Neural cell (in vitro differentiated cells): ENCODE results near the gene TBX15. TPM values are rescaled to one million over a fixed set of nuclear protein-coding genes. Genes with fewer than 3 reads are reported as not detected.

Experiments used
- H2AFZ ChIP-seq: fragments of 200-600, 300-800 bp; sonication (generic), shearing (Covaris generic); 2 replicates; pipeline ENCODE4 v1.6.0; 2014; ENCODE audit warnings: low read depth, mild to moderate bottlenecking, antibody characterized with exemption, low read length, moderate library complexity
- H3F3A ChIP-seq: fragments of 200-600 bp; shearing (Covaris generic); 2 replicates; pipeline ENCODE4 v1.6.1; 2016; ENCODE audit warnings: mild to moderate bottlenecking, moderate library complexity, mixed read lengths, antibody characterized with exemption, low read length; ENCODE audit not compliant: insufficient read depth, poor library complexity, severe bottlenecking
- H3K27ac ChIP-seq: fragments of 200-600, 300-800 bp; sonication (generic), shearing (Covaris generic); 2 replicates; pipeline ENCODE4 v1.5.1; 2014; ENCODE audit warnings: mild to moderate bottlenecking, low read length, moderate library complexity
- H3K27me3 ChIP-seq: fragments of 300-800, 200-600 bp; sonication (generic), shearing (Covaris generic); 2 replicates; pipeline ENCODE4 v1.6.0; 2014; ENCODE audit warnings: mild to moderate bottlenecking, low read depth, low read length, moderate library complexity; ENCODE audit not compliant: insufficient read depth
- H3K36me3 ChIP-seq: fragments of 300-800, 200-600 bp; sonication (generic), shearing (Covaris generic); 2 replicates; pipeline ENCODE4 v1.5.1; 2014; ENCODE audit warnings: mild to moderate bottlenecking, antibody characterized with exemption, low read length, moderate library complexity; ENCODE audit not compliant: insufficient read depth
- H3K4me2 ChIP-seq: fragments of 300-800, 200-600 bp; sonication (generic), shearing (Covaris generic); 2 replicates; pipeline ENCODE4 v1.6.0; 2014; ENCODE audit warnings: mild to moderate bottlenecking, low read length
- H3K4me3 ChIP-seq: fragments of 300-800, 200-600 bp; sonication (generic), shearing (Covaris generic); 2 replicates; pipeline ENCODE4 v1.5.1; 2014; ENCODE audit warnings: mild to moderate bottlenecking, low read length, moderate library complexity
- H3K79me2 ChIP-seq: fragments of 200-600 bp; shearing (Covaris generic); replicated peaks from 2 replicates; pipeline ENCODE4 v1.6.0; 2014; ENCODE audit warnings: mild to moderate bottlenecking, low read length, moderate library complexity; ENCODE audit not compliant: insufficient read depth
- H3K9ac ChIP-seq: fragments of 300-800, 200-600 bp; sonication (generic), shearing (Covaris generic); 2 replicates; pipeline ENCODE4 v1.6.1; 2016; ENCODE audit warnings: mild to moderate bottlenecking, low read length, mixed read lengths
- H3K9me2 ChIP-seq: fragments of 200-600 bp; shearing (Covaris generic); 2 replicates; pipeline ENCODE4 v1.6.1; 2016; ENCODE audit warnings: mild to moderate bottlenecking, low read length, mixed read lengths; ENCODE audit not compliant: insufficient read depth
- H3K9me3 ChIP-seq: fragments of 200-600, 300-800 bp; sonication (generic), shearing (Covaris generic); 2 replicates; pipeline ENCODE4 v1.6.1; 2016; ENCODE audit warnings: mild to moderate bottlenecking, mixed run types, low read length, moderate library complexity, mixed read lengths
- H4K20me1 ChIP-seq: fragments of 200-600 bp; shearing (Covaris generic); 2 replicates; pipeline ENCODE4 v1.6.1; 2016; ENCODE audit warnings: mild to moderate bottlenecking, mixed run types; ENCODE audit not compliant: insufficient read depth
- EP300 ChIP-seq: fragments of 450-650 bp; conservative IDR thresholded peaks from 2 replicates; pipeline ENCODE4 v1.6.1; 2014; ENCODE audit warnings: antibody characterized with exemption, mild to moderate bottlenecking, moderate library complexity; ENCODE audit not compliant: poor library complexity, severe bottlenecking
- EZH2 ChIP-seq: fragments of 200-600, 300-800 bp; shearing (Covaris generic), sonication (generic); IDR thresholded peaks from 2 replicates; pipeline ENCODE4 v1.6.1; 2014; ENCODE audit warnings: antibody characterized with exemption, low read length, borderline replicate concordance, mild to moderate bottlenecking; ENCODE audit not compliant: insufficient read depth, poor library complexity, severe bottlenecking
- MXI1 ChIP-seq: fragments of 450-650 bp; conservative IDR thresholded peaks from 2 replicates; pipeline ENCODE4 v1.6.1; 2014; ENCODE audit warnings: antibody characterized with exemption, mild to moderate bottlenecking; ENCODE audit not compliant: poor library complexity, severe bottlenecking
- POLR2AphosphoS5 ChIP-seq: IDR thresholded peaks from 2 replicates; pipeline ENCODE4 v1.6.1; 2012
- RAD21 ChIP-seq: fragments of 450-650 bp; conservative IDR thresholded peaks from 2 replicates; pipeline ENCODE4 v1.6.1; 2014; ENCODE audit warnings: antibody characterized with exemption, mild to moderate bottlenecking, moderate library complexity
- SMC3 ChIP-seq: fragments of 450-650 bp; conservative IDR thresholded peaks from 2 replicates; pipeline ENCODE4 v1.6.1; 2014; ENCODE audit warnings: antibody characterized with exemption, mild to moderate bottlenecking, moderate library complexity; ENCODE audit not compliant: poor library complexity
- TAF1 ChIP-seq: IDR thresholded peaks from 2 replicates; pipeline ENCODE4 v1.6.1; 2012; ENCODE audit warnings: low read depth
- polyA plus RNA-seq: library from polyadenylated mRNA; depleted of rRNA; stranded (reverse); fragments of >200 nt; gene quantifications from 2 replicates; pipeline ENCODE4 v1.2.3, GENCODE V29; 2014
- TF ChIP-seq, protein P1 (sequence below): IDR thresholded peaks from 2 replicates; pipeline ENCODE4 v1.6.1; 2012; ENCODE audit warnings: borderline replicate concordance
- TF ChIP-seq, protein P2 (sequence below): fragments of 450-650 bp; IDR thresholded peaks from 2 replicates; pipeline ENCODE4 v1.5.1; 2014; ENCODE audit warnings: antibody characterized with exemption, mild to moderate bottlenecking, moderate library complexity; ENCODE audit not compliant: poor library complexity, severe bottlenecking

The TBX15 gene
- polyA plus RNA-seq, 1 donor from 2014 or later, result 0.10 TPM

DNA sequence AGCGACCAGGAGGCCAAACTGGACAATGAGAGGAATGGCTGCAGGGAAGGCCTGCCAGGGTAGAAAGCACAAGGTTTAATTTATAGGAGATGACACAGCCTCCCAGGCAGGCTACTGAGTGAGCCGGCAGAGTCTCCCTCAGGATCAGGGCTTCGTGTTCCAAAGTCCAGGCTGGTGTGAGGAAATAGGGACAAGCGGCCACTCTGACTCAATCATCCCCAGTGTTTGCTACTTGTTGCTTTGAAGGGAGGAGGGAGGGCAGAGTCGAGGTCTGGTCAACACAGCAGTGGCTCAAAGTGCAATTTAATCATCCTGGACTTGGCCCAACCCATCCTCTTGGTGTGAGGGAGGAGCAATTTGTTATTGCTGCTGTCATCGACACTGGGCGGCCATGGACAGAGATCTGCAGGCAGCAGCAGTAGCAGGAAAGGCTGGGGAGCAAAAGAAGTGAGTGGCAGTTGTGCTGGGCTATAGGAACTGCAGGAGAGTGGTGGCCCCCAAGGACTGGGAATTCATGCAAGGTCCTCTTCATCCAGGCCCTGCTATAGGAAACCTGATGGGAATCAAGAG lies 27.5 kb downstream of the TBX15 start:
- no peak overlapping the region for H3K4me2 ChIP-seq
- H4K20me1 ChIP-seq, result no peaks in the 10 kb centered on the region
- no peaks in the 10 kb centered on the region for H3K9me2 ChIP-seq
- H3K79me2 ChIP-seq, result no peaks in the 10 kb centered on the region
- no peaks in the 10 kb centered on the region for H3F3A ChIP-seq
- H2AFZ ChIP-seq, result no peak overlapping the region
- no peak overlapping the region for H3K4me3 ChIP-seq
- TF ChIP-seq MXI1 (no peak), TAF1 (no peak), EZH2 (no peak), SMC3 (no peak), EP300 (no peak), POLR2AphosphoS5 (no peak), RAD21 (no peak)
- TF ChIP-seq, protein P1, sequence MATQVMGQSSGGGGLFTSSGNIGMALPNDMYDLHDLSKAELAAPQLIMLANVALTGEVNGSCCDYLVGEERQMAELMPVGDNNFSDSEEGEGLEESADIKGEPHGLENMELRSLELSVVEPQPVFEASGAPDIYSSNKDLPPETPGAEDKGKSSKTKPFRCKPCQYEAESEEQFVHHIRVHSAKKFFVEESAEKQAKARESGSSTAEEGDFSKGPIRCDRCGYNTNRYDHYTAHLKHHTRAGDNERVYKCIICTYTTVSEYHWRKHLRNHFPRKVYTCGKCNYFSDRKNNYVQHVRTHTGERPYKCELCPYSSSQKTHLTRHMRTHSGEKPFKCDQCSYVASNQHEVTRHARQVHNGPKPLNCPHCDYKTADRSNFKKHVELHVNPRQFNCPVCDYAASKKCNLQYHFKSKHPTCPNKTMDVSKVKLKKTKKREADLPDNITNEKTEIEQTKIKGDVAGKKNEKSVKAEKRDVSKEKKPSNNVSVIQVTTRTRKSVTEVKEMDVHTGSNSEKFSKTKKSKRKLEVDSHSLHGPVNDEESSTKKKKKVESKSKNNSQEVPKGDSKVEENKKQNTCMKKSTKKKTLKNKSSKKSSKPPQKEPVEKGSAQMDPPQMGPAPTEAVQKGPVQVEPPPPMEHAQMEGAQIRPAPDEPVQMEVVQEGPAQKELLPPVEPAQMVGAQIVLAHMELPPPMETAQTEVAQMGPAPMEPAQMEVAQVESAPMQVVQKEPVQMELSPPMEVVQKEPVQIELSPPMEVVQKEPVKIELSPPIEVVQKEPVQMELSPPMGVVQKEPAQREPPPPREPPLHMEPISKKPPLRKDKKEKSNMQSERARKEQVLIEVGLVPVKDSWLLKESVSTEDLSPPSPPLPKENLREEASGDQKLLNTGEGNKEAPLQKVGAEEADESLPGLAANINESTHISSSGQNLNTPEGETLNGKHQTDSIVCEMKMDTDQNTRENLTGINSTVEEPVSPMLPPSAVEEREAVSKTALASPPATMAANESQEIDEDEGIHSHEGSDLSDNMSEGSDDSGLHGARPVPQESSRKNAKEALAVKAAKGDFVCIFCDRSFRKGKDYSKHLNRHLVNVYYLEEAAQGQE, result no peak
- TF ChIP-seq, protein P2, sequence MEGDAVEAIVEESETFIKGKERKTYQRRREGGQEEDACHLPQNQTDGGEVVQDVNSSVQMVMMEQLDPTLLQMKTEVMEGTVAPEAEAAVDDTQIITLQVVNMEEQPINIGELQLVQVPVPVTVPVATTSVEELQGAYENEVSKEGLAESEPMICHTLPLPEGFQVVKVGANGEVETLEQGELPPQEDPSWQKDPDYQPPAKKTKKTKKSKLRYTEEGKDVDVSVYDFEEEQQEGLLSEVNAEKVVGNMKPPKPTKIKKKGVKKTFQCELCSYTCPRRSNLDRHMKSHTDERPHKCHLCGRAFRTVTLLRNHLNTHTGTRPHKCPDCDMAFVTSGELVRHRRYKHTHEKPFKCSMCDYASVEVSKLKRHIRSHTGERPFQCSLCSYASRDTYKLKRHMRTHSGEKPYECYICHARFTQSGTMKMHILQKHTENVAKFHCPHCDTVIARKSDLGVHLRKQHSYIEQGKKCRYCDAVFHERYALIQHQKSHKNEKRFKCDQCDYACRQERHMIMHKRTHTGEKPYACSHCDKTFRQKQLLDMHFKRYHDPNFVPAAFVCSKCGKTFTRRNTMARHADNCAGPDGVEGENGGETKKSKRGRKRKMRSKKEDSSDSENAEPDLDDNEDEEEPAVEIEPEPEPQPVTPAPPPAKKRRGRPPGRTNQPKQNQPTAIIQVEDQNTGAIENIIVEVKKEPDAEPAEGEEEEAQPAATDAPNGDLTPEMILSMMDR, result no peak
- H3K9ac ChIP-seq, result no peak overlapping the region
- no peaks in the 10 kb centered on the region for H3K9me3 ChIP-seq
- H3K27me3 ChIP-seq, result no peaks in the 10 kb centered on the region
- H3K27ac ChIP-seq, result no peak overlapping the region
- no peaks in the 10 kb centered on the region for H3K36me3 ChIP-seq

DNA sequence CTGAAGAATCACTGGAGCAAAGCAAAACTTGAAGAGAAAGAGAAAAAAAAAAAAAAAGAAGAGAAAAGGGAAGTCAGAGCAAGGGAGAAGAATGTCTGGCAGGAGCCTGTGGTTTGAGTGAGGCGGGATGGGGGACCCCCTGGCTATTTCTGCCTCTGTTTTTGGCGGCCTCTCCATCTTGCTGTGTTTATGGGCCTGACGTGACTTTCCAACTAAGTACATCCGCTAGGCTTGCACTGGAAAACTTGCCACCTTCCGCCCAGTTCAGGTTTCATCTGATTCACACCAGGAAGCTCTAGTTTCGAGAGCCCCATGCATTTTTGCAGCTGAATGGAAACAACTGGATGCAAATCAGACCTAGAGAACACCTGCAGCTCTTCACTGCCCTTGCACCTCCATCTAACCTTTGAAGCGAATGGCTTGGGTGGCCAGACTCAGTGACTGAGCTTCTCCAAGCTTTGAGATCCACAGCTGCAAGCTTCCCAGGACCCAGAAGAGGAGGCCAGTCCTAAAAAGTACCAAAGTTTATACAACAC lies 28.0 kb downstream of the TBX15 start:
- H3K27ac ChIP-seq, result no peak overlapping the region
- no peak overlapping the region for H3K9ac ChIP-seq
- no peaks in the 10 kb centered on the region for H3K36me3 ChIP-seq
- no peak overlapping the region for H2AFZ ChIP-seq
- no peak overlapping the region for H3K4me3 ChIP-seq
- H3K27me3 ChIP-seq, result no peaks in the 10 kb centered on the region
- H3K9me2 ChIP-seq, result no peaks in the 10 kb centered on the region
- H4K20me1 ChIP-seq, result no peaks in the 10 kb centered on the region
- no peaks in the 10 kb centered on the region for H3F3A ChIP-seq
- H3K9me3 ChIP-seq, result no peaks in the 10 kb centered on the region
- TF ChIP-seq, protein P2, result no peak
- TF ChIP-seq EP300, result no peak
- no peak for TF ChIP-seq MXI1
- TF ChIP-seq EZH2, result no peak
- TF ChIP-seq POLR2AphosphoS5, result no peak
- no peak overlapping the region for H3K4me2 ChIP-seq
- H3K79me2 ChIP-seq, result no peaks in the 10 kb centered on the region
